Ectodermal cell (in vitro differentiated cells): ENCODE results near the gene BMPR2. TPM values are rescaled to one million over a fixed set of nuclear protein-coding genes. Genes with fewer than 3 reads are reported as not detected.

ENCODE experiments used
- H3K27ac ChIP-seq: 2 replicates; pipeline ENCODE4 v1.7.0; 2013; ENCODE audit warnings: mild to moderate bottlenecking, low read depth, low read length; ENCODE audit not compliant: insufficient read depth, poor library complexity, severe bottlenecking
- H3K27me3 ChIP-seq: 2 replicates; pipeline ENCODE4 v1.7.0; 2013; ENCODE audit warnings: mild to moderate bottlenecking, low read length; ENCODE audit not compliant: insufficient read depth, control insufficient read depth, poor library complexity, severe bottlenecking
- H3K36me3 ChIP-seq: one replicate; pipeline ENCODE4 v1.7.0; 2013; ENCODE audit warnings: low read length; ENCODE audit not compliant: control insufficient read depth, insufficient read depth
- H3K4me1 ChIP-seq: one replicate; pipeline ENCODE4 v1.7.0; 2013; ENCODE audit warnings: low read length; ENCODE audit not compliant: control insufficient read depth, insufficient read depth
- H3K4me3 ChIP-seq: 2 replicates; pipeline ENCODE4 v1.7.0; 2013; ENCODE audit warnings: low read depth, low read length, control low read depth; ENCODE audit not compliant: insufficient read depth
- H3K9me3 ChIP-seq: 2 replicates; pipeline ENCODE4 v1.7.0; 2013; ENCODE audit warnings: mild to moderate bottlenecking, low read length, moderate library complexity; ENCODE audit not compliant: control insufficient read depth
- WGBS, 2 experiments: methylation state at CpG; one replicate each; pipeline ENCODE4 v1.1.7; 2013; ENCODE audit warnings: missing lambda C conversion rate in 2 of 2; 5-methylcytosine and 5-hydroxymethylcytosine counted together
- polyA plus RNA-seq, 4 experiments: library from polyadenylated mRNA; stranded (reverse); fragments of 50-300 nt; gene quantifications; one replicate each; pipeline ENCODE4 v1.2.3, GENCODE V29; 2013

Gene BMPR2
- polyA plus RNA-seq (2013, experiment 1 of 4), result 7.6 TPM
- polyA plus RNA-seq (2013, experiment 2 of 4), result 7.4 TPM
- polyA plus RNA-seq (2013, experiment 3 of 4), result 8.1 TPM
- polyA plus RNA-seq (2013, experiment 4 of 4), result 10.9 TPM

DNA sequence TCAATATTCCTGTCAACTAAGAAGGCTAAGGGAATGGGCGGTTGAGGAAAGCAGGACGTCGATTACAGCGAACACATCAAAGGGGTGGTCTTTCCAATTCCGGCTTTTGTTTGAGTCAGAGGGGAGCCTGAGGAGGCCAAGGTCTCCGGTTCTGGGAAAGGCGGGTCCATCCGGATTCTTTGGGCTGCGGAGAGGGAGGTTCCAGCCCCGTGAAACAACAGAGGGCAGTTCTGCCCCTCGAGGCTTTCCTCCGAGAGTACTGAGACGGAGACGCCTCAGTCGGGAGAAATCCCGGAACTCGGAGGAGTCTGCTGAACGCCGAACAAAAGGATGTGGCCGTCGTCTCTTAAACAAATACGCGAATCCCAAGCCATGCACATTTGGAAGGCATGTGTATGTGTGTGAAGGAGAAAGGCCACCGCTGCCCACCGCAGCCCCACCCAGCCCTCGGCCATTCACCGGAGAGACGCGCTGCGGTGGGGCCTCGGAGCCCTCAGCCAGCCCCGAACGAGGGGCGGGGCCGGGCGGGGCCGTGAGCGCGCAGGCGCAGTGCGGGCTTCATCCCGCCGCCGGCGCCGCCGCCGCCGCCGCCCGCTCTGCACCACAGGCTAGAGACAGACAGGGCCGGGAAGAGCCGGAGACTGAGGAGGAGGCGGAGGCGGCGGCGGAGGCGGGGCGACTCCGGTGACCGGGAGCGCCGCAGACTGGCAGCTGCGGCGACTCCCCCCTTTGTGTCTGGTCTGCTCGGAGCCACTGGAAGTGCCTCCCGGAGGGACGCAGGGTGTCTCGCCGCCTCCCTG lies at the start of gene BMPR2:
Gene BMPR2 (plus strand): TSS at position 719 of the 800 bp plus-strand sequence. CDS start 1,148 bp downstream, outside the sequence.
- Histone ChIP-seq H3K4me3 (peak within 1 kb of the TSS; percentile 97), H3K4me1 (peaks cover 10% of the 10 kb centered on the region), H3K36me3 (no peaks in the 10 kb centered on the region), H3K27ac (peak within 1 kb of the TSS; percentile 89), H3K27me3 (peaks cover 9% of the 10 kb centered on the region), H3K9me3 (no peaks in the 10 kb centered on the region)
- WGBS, 2 experiments, result 0% methylated on average over 70 of the region's 70 CpGs

DNA sequence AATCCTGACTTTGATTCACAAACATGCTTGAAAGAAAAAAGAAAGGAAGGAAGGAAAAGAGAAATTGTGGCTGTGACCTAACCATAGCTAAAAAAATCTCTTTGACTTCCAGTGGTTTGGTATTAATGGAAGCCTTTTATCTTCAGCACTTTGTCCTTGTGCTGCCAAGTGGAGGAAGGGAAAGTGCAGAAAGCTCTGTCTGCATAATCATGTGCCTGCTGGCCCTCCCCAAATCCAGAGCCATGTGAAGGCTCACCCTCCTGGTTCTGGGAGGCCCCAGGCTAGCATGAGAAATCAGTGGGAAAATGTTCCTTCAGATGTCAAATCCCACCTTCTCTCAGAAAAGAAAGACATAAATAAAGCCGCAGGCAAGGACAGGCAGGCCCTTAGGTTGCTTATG lies 48.3 kb upstream of the BMPR2 start:
- H3K9me3 ChIP-seq, result no peaks in the 10 kb centered on the region
- H3K27me3 ChIP-seq, result no peaks in the 10 kb centered on the region
- peaks cover 4% of the 10 kb centered on the region for H3K4me1 ChIP-seq
- H3K27ac ChIP-seq, result no peak overlapping the region
- no peak overlapping the region for H3K4me3 ChIP-seq
- WGBS, 2 experiments, result 79 to 80% methylated on average over 1 of the region's 1 CpG
- H3K36me3 ChIP-seq, result no peaks in the 10 kb centered on the region

DNA sequence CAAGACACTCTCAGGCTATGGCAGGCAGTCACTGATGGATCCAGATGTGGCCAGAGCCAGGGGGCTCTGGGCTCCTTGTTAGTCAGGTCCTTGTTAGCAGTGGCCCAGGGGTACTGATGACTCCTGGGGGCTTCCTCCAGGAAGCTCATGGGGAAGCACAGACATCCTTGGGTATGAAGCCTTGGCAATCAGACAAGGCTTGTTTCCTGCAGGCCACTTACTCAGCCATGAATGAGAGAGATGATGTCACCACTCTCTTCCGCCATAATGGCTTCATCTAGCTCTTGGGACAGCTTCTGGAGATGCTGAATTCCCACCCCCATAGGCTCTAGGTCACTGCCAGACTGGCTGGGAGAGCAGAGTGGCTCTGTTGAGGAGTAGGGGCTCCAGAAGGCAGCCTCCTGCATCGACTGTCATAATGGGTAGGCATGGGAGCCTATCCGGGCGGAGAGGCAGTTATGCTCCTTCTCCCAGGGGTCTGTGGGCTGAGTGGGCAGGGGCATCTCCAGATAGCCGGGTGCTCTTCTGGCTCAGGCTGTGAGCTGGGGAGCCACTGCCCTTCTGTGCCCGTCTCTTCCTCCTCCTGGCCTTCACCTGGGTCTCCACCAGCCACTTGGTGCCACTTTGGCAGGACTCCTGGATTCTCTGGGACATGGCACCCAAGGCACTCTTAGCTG lies 40.2 kb upstream of the BMPR2 start:
- H3K36me3 ChIP-seq, result no peaks in the 10 kb centered on the region
- H3K27me3 ChIP-seq, result no peaks in the 10 kb centered on the region
- 93 to 95% methylated on average over 6 of the region's 6 CpGs for WGBS, 2 experiments
- no peak overlapping the region for H3K27ac ChIP-seq
- H3K4me3 ChIP-seq, result no peak overlapping the region
- H3K4me1 ChIP-seq, result no peaks in the 10 kb centered on the region
- no peaks in the 10 kb centered on the region for H3K9me3 ChIP-seq

DNA sequence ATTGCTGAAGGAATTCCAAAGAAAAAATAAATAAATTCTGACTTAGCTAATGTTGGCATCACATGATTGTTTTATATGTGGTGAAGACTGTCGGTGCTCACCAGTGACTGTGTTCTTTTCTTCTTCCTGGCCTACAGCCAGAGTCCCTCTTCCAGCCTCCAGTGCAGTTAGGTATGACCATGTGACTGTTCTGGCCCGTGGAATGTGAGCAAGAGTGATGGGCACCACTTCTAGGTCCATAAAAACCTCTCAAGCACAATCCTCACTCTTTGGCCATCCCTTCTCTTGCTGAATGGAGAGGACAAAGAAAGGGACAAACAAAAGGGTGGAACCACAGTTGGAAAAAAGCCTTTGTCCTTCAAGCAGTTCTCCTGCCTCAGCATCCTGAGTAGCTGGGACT lies 39.0 kb upstream of the BMPR2 start:
- Histone ChIP-seq H3K9me3 (no peaks in the 10 kb centered on the region), H3K4me3 (no peak overlapping the region), H3K27me3 (no peaks in the 10 kb centered on the region), H3K27ac (no peak overlapping the region), H3K4me1 (no peaks in the 10 kb centered on the region), H3K36me3 (no peaks in the 10 kb centered on the region)
- WGBS, 2 experiments, result 90 to 91% methylated on average over 2 of the region's 2 CpGs

DNA sequence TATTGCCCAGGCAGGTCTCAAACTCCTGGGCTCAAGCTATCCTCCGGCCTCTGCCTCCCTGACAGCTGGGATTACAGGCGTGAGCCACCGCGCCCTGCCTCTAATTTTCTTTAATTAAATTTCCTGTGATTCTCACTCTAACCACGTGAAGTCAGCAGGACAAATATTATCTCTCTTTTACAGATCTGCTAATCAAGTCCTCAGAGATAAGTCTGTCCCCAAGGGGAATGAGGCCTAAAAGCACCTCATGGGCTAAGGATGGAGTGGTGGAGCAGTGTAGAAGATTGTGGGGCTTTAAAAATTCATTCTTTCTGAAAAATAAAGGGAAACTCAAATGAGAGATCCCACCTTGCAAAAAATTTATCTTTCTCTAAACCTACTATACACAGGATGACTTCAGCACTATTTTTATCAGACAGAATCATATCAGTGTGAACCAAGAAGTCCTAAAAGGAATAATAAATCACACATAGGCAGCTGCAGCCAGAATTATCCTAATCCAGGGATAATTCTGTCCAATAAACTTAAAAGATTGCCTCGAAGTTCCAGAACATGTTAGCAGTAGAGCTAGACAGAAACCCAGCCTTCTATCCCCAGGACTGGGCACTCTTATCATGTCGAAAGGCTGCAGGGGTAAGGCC lies 38.3 kb upstream of the BMPR2 start:
- no peaks in the 10 kb centered on the region for H3K4me1 ChIP-seq
- H3K4me3 ChIP-seq, result no peak overlapping the region
- H3K27me3 ChIP-seq, result no peaks in the 10 kb centered on the region
- no peak overlapping the region for H3K27ac ChIP-seq
- 92 to 95% methylated on average over 7 of the region's 7 CpGs for WGBS, 2 experiments
- no peaks in the 10 kb centered on the region for H3K9me3 ChIP-seq
- H3K36me3 ChIP-seq, result no peaks in the 10 kb centered on the region

- no peaks in the 10 kb centered on the region for H3K27me3 ChIP-seq
- H3K36me3 ChIP-seq, result no peaks in the 10 kb centered on the region
- no peaks in the 10 kb centered on the region for H3K9me3 ChIP-seq
- no peaks in the 10 kb centered on the region for H3K4me1 ChIP-seq
- H3K27ac ChIP-seq, result no peak overlapping the region
- H3K4me3 ChIP-seq, result no peak overlapping the region
- WGBS, 2 experiments, result 91 to 93% methylated on average over 3 of the region's 3 CpGs
Measured at GRCh38 chr2:202339071-202339870, 36.9 kb upstream of the BMPR2 start.

- Histone ChIP-seq H3K27me3 (no peaks in the 10 kb centered on the region), H3K36me3 (no peaks in the 10 kb centered on the region), H3K4me3 (no peak overlapping the region), H3K9me3 (no peaks in the 10 kb centered on the region), H3K27ac (no peak overlapping the region), H3K4me1 (no peaks in the 10 kb centered on the region)
- WGBS, 2 experiments, result 64 to 87% methylated on average over 1 of the region's 1 CpG
Measured at GRCh38 chr2:202344178-202344577, 31.9 kb upstream of the BMPR2 start.

- H3K4me3 ChIP-seq, result no peak overlapping the region
- H3K36me3 ChIP-seq, result no peaks in the 10 kb centered on the region
- H3K27ac ChIP-seq, result no peak overlapping the region
- H3K4me1 ChIP-seq, result no peaks in the 10 kb centered on the region
- H3K27me3 ChIP-seq, result no peaks in the 10 kb centered on the region
- H3K9me3 ChIP-seq, result no peaks in the 10 kb centered on the region
- 78 to 87% methylated on average over 7 of the region's 7 CpGs for WGBS, 2 experiments
Measured at GRCh38 chr2:202346180-202346579, 29.9 kb upstream of the BMPR2 start.

DNA sequence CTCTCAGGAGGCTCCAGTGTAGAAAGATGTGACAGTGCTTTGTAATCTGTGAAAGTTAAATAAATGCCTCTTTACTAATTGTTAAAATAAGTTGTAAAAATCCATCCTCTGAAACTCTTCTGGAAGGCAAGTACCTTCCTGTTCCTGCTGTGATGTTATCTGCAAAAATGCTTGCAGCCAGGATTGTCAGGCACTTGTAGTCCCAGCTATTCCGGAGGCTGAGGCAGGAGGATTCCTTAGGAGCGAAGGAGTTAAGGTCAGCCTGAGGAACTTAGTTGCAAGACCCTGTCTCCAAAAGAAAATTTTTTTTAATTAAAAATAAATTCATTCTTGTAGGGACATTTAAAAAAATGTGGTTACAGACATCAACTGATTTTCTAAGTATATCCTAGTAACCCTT lies 22.7 kb upstream of the BMPR2 start:
- H3K9me3 ChIP-seq, result no peaks in the 10 kb centered on the region
- H3K27ac ChIP-seq, result no peak overlapping the region
- H3K4me3 ChIP-seq, result no peak overlapping the region
- no peaks in the 10 kb centered on the region for H3K36me3 ChIP-seq
- no peaks in the 10 kb centered on the region for H3K4me1 ChIP-seq
- 92 to 93% methylated on average over 2 of the region's 2 CpGs for WGBS, 2 experiments
- no peaks in the 10 kb centered on the region for H3K27me3 ChIP-seq
